Activated CD4-positive, alpha-beta T cell treated with anti-CD3 and anti-CD28 coated beads, Interleukin-2, amount 50 U/mL, for 16 hours (primary cell): ENCODE measurements around the gene TP53TG5.
"Not testable (repeated sequence)": the region's sequence is repeated elsewhere in the genome, so short reads cannot be mapped to it uniquely, and the experiment has no call there.

Source experiments
- DNase-seq: peaks from one replicate; pipeline ENCODE4 v3.0.0-alpha.2; 2020

The TP53TG5 gene

GRCh38 chr20:45363611-45364492 is 14.3 kb downstream of the TP53TG5 start:
- DNase-seq, result no peak

GRCh38 chr20:45362804-45363610 is 15.1 kb downstream of the TP53TG5 start, which contains the start of gene SYS1:
Gene SYS1, plus strand, starts transcription at chr20:45363156. Its CDS starts 376 bp downstream, at chr20:45363532.
- peak; percentile 99 for DNase-seq

GRCh38 chr20:45361793-45362192 is 16.3 kb downstream of the TP53TG5 start:
- no peak for DNase-seq

- no peak for DNase-seq
These were observed 18.5 kb downstream of the TP53TG5 start for GRCh38 chr20:45359406-45360148.

- no peak for DNase-seq
These were observed 19.1 kb downstream of the TP53TG5 start for GRCh38 chr20:45359069-45359405.

- no peak for DNase-seq
These were observed 19.6 kb downstream of the TP53TG5 start for GRCh38 chr20:45358282-45359068.

- peak; percentile 68 for DNase-seq
These were observed 22.7 kb downstream of the TP53TG5 start for GRCh38 chr20:45355209-45356084.

GRCh38 chr20:45354423-45355208 is 23.5 kb downstream of the TP53TG5 start:
- peak; percentile 42 for DNase-seq

- no peak for DNase-seq
These were observed 24.4 kb downstream of the TP53TG5 start for GRCh38 chr20:45353746-45354145.

- no peak for DNase-seq
These were observed 25.4 kb downstream of the TP53TG5 start for GRCh38 chr20:45352729-45353128.

- DNase-seq, result not testable (repeated sequence)
These were observed 27.3 kb downstream of the TP53TG5 start for GRCh38 chr20:45350795-45351194.

GRCh38 chr20:45350217-45350616 is 27.9 kb downstream of the TP53TG5 start:
- DNase-seq, result no peak

GRCh38 chr20:45347936-45348778 is 30.0 kb downstream of the TP53TG5 start, which contains the start of gene SDC4:
Gene SDC4, minus strand, starts transcription at chr20:45348424. Its CDS starts 40 bp downstream, at chr20:45348384.
- peak; percentile 67 for DNase-seq

- DNase-seq, result no peak
These were observed 30.7 kb downstream of the TP53TG5 start for GRCh38 chr20:45347297-45347935.

- DNase-seq, result peak; percentile 25
These were observed 31.3 kb downstream of the TP53TG5 start for GRCh38 chr20:45346851-45347250.

GRCh38 chr20:45346291-45346718 is 31.8 kb downstream of the TP53TG5 start:
- DNase-seq, result peak; percentile 36

- DNase-seq, result no peak
These were observed 32.8 kb downstream of the TP53TG5 start for GRCh38 chr20:45345104-45345936.
